ENCODE results near the gene OMP. TPM values are rescaled to one million over a fixed set of nuclear protein-coding genes. Genes with fewer than 3 reads are reported as not detected.

OMP gene
- total and polyA plus RNA-seq, 2 experiments from 2014 or later = not detected

GRCh38 chr11:77089004-77089545 lies 13.6 kb upstream of the OMP start:
- 84% methylated on average over 3 of the region's 3 CpGs for WGBS (ENCODE audit: low lambda C conversion rate, missing lambda C conversion rate)
- Histone ChIP-seq H3K4me1 (ENCODE audit: insufficient read depth) (peaks cover 22% of the 10 kb centered on the region), H3K9me2 (replicated peaks; ENCODE audit: insufficient read depth) (no peaks in the 10 kb centered on the region), H3K9me3 (ENCODE audit: low read depth) (no peaks in the 10 kb centered on the region), H3K4me2 (no peak overlapping the region), H3K4me3 (no peak overlapping the region), H3K27me3 (no peaks in the 10 kb centered on the region), H4K20me1 (ENCODE audit: insufficient read depth, poor library complexity, severe bottlenecking) (no peaks in the 10 kb centered on the region), H3K36me3 (replicated peaks; ENCODE audit: insufficient read depth, low read depth) (no peaks in the 10 kb centered on the region), H3K27ac (no peak overlapping the region), H2AFZ (no peak overlapping the region), H3K79me2 (peaks cover 2% of the 10 kb centered on the region)
- no peak for DNase-seq (ENCODE audit: low spot score)
- TF ChIP-seq EZH2phosphoT487 (IDR thresholded peaks at IDR 0.05; ENCODE audit: low read depth, severe bottlenecking, unreplicated experiment) = no peak
- no peak for TF ChIP-seq EZH2 (IDR thresholded peaks at IDR 0.05; ENCODE audit: borderline replicate concordance)
- no peak for TF ChIP-seq CTCF (IDR thresholded peaks at IDR 0.05; ENCODE audit: poor library complexity)

DNA sequence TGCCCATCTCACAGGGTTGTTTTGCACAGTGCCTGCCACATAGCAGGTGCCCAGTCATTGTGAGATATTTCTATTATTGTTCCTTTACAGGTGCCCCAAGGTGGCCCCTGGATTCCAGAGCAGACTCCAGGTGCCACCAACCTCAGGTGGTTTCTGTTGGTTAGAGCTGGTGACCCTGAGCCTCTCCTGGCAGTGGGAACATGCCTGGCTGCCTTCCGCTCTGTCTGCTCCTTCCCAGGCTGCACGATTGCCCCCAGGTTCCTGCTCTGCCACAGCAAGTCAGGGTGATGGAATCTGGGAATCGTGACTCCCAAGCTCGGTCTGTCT lies 12.6 kb upstream of the OMP start:
- DNase-seq (ENCODE audit: low spot score) = no peak
- TF ChIP-seq EZH2phosphoT487 (IDR thresholded peaks at IDR 0.05; ENCODE audit: low read depth, severe bottlenecking, unreplicated experiment) (no peak), CTCF (IDR thresholded peaks at IDR 0.05; ENCODE audit: poor library complexity) (no peak), EZH2 (IDR thresholded peaks at IDR 0.05; ENCODE audit: borderline replicate concordance) (no peak)
- H3K4me2 ChIP-seq = no peak overlapping the region
- no peak overlapping the region for H3K4me3 ChIP-seq
- no peaks in the 10 kb centered on the region for H4K20me1 ChIP-seq (ENCODE audit: insufficient read depth, poor library complexity, severe bottlenecking)
- peaks cover 22% of the 10 kb centered on the region for H3K4me1 ChIP-seq (ENCODE audit: insufficient read depth)
- H3K36me3 ChIP-seq (replicated peaks; ENCODE audit: insufficient read depth, low read depth) = no peaks in the 10 kb centered on the region
- no peak overlapping the region for H3K27ac ChIP-seq
- peaks cover 2% of the 10 kb centered on the region for H3K79me2 ChIP-seq
- H2AFZ ChIP-seq = no peak overlapping the region
- WGBS (ENCODE audit: low lambda C conversion rate, missing lambda C conversion rate) = 100% methylated on average over 3 of the region's 4 CpGs
- no peaks in the 10 kb centered on the region for H3K27me3 ChIP-seq
- H3K9me2 ChIP-seq (replicated peaks; ENCODE audit: insufficient read depth) = no peaks in the 10 kb centered on the region
- H3K9me3 ChIP-seq (ENCODE audit: low read depth) = no peaks in the 10 kb centered on the region

- no peaks in the 10 kb centered on the region for H4K20me1 ChIP-seq (ENCODE audit: insufficient read depth, poor library complexity, severe bottlenecking)
- H3K79me2 ChIP-seq = peaks cover 2% of the 10 kb centered on the region
- 84% methylated on average over 13 of the region's 13 CpGs for WGBS (ENCODE audit: low lambda C conversion rate, missing lambda C conversion rate)
- no peaks in the 10 kb centered on the region for H3K27me3 ChIP-seq
- DNase-seq (ENCODE audit: low spot score) = no peak
- peaks cover 22% of the 10 kb centered on the region for H3K4me1 ChIP-seq (ENCODE audit: insufficient read depth)
- H3K27ac ChIP-seq = no peak overlapping the region
- H3K9me3 ChIP-seq (ENCODE audit: low read depth) = no peaks in the 10 kb centered on the region
- H3K4me2 ChIP-seq = no peak overlapping the region
- TF ChIP-seq EZH2phosphoT487 (IDR thresholded peaks at IDR 0.05; ENCODE audit: low read depth, severe bottlenecking, unreplicated experiment) (no peak), EZH2 (IDR thresholded peaks at IDR 0.05; ENCODE audit: borderline replicate concordance) (no peak), CTCF (IDR thresholded peaks at IDR 0.05; ENCODE audit: poor library complexity) (no peak)
- H3K4me3 ChIP-seq = no peak overlapping the region
- H2AFZ ChIP-seq = no peak overlapping the region
- H3K36me3 ChIP-seq (replicated peaks; ENCODE audit: insufficient read depth, low read depth) = no peaks in the 10 kb centered on the region
- no peaks in the 10 kb centered on the region for H3K9me2 ChIP-seq (replicated peaks; ENCODE audit: insufficient read depth)
These were observed 12.1 kb upstream of the OMP start for GRCh38 chr11:77090373-77091111.
